Fibroblast of lung (primary cell): Measurements from ENCODE around the gene TCF12. TPM values are rescaled to one million over a fixed set of nuclear protein-coding genes. Genes with fewer than 3 reads are reported as not detected.
"Not testable (repeated sequence)": the region's sequence is repeated elsewhere in the genome, so short reads cannot be mapped to it uniquely, and the experiment has no call there.

Experiments used
- DNase-seq, 2 donors: peaks; one replicate each; pipeline versions ENCODE4 v3.0.0 to v3.0.0-alpha.2; 2010; ENCODE audit warnings: low read depth in 2 of 2
- H2AFZ ChIP-seq: 2 replicates; pipeline ENCODE4 v1.5.1; 2012; ENCODE audit warnings: low read length, control low read depth, inconsistent platforms
- H3K27ac ChIP-seq: 2 replicates; pipeline ENCODE4 v1.5.1; 2011; ENCODE audit warnings: low read length, control low read depth; ENCODE audit not compliant: insufficient read depth
- H3K27me3 ChIP-seq: 2 replicates; pipeline ENCODE4 v1.5.1; 2011; ENCODE audit warnings: mild to moderate bottlenecking, low read length; ENCODE audit not compliant: control insufficient read depth, insufficient read depth
- H3K36me3 ChIP-seq: 2 replicates; pipeline ENCODE4 v1.5.1; 2011; ENCODE audit warnings: low read length; ENCODE audit not compliant: control insufficient read depth, insufficient read depth
- H3K4me1 ChIP-seq: 2 replicates; pipeline ENCODE4 v1.5.1; 2011; ENCODE audit warnings: low read length; ENCODE audit not compliant: control insufficient read depth, insufficient read depth; ENCODE audit errors: extremely low read depth
- H3K4me2 ChIP-seq: 2 replicates; pipeline ENCODE4 v1.5.1; 2011; ENCODE audit warnings: low read length, control low read depth; ENCODE audit not compliant: insufficient read depth; ENCODE audit errors: extremely low read depth
- H3K4me3 ChIP-seq, 4 experiments: fragments of 200-600 bp in 1 of 4; sonication (generic) in 1 of 4; replicated peaks in 1 of 4; 2 replicates each; pipeline ENCODE4 v1.5.1; 2011 to 2016; ENCODE audit warnings: low read length in 4 of 4, low read depth in 3 of 4, mild to moderate bottlenecking in 3 of 4, control low read depth in 2 of 4, inconsistent platforms in 1 of 4, mixed read lengths in 1 of 4; ENCODE audit not compliant: insufficient read depth in 1 of 4; ENCODE audit errors: control extremely low read depth in 1 of 4
- H3K79me2 ChIP-seq: 2 replicates; pipeline ENCODE4 v1.5.1; 2012; ENCODE audit warnings: mild to moderate bottlenecking, low read length, inconsistent platforms; ENCODE audit not compliant: control insufficient read depth, insufficient read depth
- H3K9ac ChIP-seq: 2 replicates; pipeline ENCODE4 v1.5.1; 2011; ENCODE audit warnings: mild to moderate bottlenecking, low read length, control low read depth; ENCODE audit not compliant: insufficient read depth
- H3K9me3 ChIP-seq: 2 replicates; pipeline ENCODE4 v1.5.1; 2012; ENCODE audit warnings: low read depth, low read length; ENCODE audit not compliant: control insufficient read depth, insufficient read depth
- H4K20me1 ChIP-seq: 2 replicates; pipeline ENCODE4 v1.5.1; 2011; ENCODE audit warnings: low read length; ENCODE audit not compliant: control insufficient read depth, insufficient read depth; ENCODE audit errors: extremely low read depth
- EZH2 ChIP-seq: IDR thresholded peaks from 2 replicates; pipeline ENCODE4 v1.5.1; 2012; ENCODE audit warnings: low read length, control low read depth, mild to moderate bottlenecking; ENCODE audit errors: missing control alignments
- polyA plus RNA-seq, 2 donors: library from polyadenylated mRNA; depleted of rRNA in 1 of 2; stranded (reverse) in 1 of 2; unstranded in 1 of 2; fragments of >200 nt; gene quantifications; 2 replicates each; pipeline ENCODE4 v1.2.1, GENCODE V29; 2011 to 2012; ENCODE audit warnings: missing spikeins in 1 of 2
- total RNA-seq: library from RNA; depleted of rRNA; stranded (reverse); fragments of >200 nt; gene quantifications from 2 replicates; pipeline ENCODE4 v1.2.1, GENCODE V29; 2014
- TF ChIP-seq, protein P1 (sequence below), 2 donors: IDR thresholded peaks in 1 of 2; conservative IDR thresholded peaks in 1 of 2; 1 replicate in 1 of 2; 2 replicates in 1 of 2; pipeline ENCODE4 v1.5.1; 2011 to 2012; ENCODE audit warnings: low read length in 2 of 2, control low read depth in 1 of 2, inconsistent platforms in 1 of 2, low read depth in 1 of 2, mild to moderate bottlenecking in 1 of 2

TCF12 gene
- total and polyA plus RNA-seq, 2 donors (not counting 1 experiment from before 2014, with no cell fraction given), result 105 to 232 TPM

DNA sequence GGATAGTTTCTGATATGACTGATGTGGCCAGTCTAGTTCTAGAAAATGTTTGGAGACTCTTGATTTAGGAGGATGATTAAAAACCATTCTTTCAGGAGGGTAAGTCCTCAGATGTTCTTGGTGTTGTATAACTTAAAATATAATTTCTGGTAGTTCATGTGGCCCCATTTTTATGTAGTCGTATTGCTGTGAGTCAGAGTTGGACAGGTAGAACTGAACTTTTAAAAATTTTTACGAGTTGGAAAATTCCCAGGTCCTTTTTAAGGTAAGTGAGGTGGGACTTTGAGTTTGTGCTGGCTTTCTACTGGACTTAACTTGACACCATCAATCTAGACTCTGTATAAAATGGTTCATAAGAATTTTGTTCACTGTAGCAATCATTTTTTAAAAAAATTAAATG, 92.3 kb downstream of the TCF12 start:
- no peaks in the 10 kb centered on the region for H3K4me1 ChIP-seq
- H3K4me3 ChIP-seq, result no peak overlapping the region
- H3K36me3 ChIP-seq, result no peaks in the 10 kb centered on the region
- H2AFZ ChIP-seq, result no peak overlapping the region
- H3K9ac ChIP-seq, result no peak overlapping the region
- TF ChIP-seq, protein P1, sequence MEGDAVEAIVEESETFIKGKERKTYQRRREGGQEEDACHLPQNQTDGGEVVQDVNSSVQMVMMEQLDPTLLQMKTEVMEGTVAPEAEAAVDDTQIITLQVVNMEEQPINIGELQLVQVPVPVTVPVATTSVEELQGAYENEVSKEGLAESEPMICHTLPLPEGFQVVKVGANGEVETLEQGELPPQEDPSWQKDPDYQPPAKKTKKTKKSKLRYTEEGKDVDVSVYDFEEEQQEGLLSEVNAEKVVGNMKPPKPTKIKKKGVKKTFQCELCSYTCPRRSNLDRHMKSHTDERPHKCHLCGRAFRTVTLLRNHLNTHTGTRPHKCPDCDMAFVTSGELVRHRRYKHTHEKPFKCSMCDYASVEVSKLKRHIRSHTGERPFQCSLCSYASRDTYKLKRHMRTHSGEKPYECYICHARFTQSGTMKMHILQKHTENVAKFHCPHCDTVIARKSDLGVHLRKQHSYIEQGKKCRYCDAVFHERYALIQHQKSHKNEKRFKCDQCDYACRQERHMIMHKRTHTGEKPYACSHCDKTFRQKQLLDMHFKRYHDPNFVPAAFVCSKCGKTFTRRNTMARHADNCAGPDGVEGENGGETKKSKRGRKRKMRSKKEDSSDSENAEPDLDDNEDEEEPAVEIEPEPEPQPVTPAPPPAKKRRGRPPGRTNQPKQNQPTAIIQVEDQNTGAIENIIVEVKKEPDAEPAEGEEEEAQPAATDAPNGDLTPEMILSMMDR (conservative IDR thresholded peaks at IDR 0.05 in 1 of 2, IDR thresholded peaks at IDR 0.05 in 1 of 2; ENCODE audit: low read depth in 1 of 2, low read length in 2 of 2), result no peak
- no peak for TF ChIP-seq EZH2
- H3K27ac ChIP-seq, result no peak overlapping the region
- DNase-seq, result no peak
- H3K27me3 ChIP-seq, result no peaks in the 10 kb centered on the region
- H3K9me3 ChIP-seq, result no peaks in the 10 kb centered on the region
- H3K4me2 ChIP-seq, result no peak overlapping the region
- H3K79me2 ChIP-seq, result peaks cover 16% of the 10 kb centered on the region
- no peaks in the 10 kb centered on the region for H4K20me1 ChIP-seq

DNA sequence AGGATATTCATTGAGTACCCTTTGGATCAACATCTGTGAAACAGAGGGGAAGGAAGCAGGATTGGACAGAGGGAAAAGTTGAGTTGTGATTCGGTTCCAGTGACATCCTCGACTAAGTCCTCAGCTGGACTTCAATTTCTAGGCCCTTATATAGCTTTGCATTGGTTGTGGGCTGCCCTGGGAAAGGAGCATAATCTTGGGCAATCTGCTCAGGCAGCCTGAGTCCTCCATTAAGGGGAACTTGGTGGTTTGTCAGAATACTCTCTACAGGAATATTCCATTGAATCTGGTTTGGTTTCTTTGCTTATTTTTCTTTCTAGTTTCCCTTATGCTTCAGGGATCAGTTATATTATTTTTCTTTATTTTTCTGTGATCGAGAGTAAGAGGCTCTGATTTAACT, 94.1 kb downstream of the TCF12 start:
- TF ChIP-seq, protein P1 (conservative IDR thresholded peaks at IDR 0.05 in 1 of 2, IDR thresholded peaks at IDR 0.05 in 1 of 2; ENCODE audit: low read depth in 1 of 2, low read length in 2 of 2), result no peak
- TF ChIP-seq EZH2, result no peak
- Histone ChIP-seq H2AFZ (no peak overlapping the region), H3K79me2 (peaks cover 21% of the 10 kb centered on the region), H3K9me3 (no peaks in the 10 kb centered on the region), H3K36me3 (no peaks in the 10 kb centered on the region), H3K27me3 (no peaks in the 10 kb centered on the region), H3K4me1 (no peaks in the 10 kb centered on the region), H3K4me2 (no peak overlapping the region), H3K27ac (no peak overlapping the region), H3K4me3 (no peak overlapping the region), H4K20me1 (no peaks in the 10 kb centered on the region), H3K9ac (no peak overlapping the region)
- no peak for DNase-seq

DNA sequence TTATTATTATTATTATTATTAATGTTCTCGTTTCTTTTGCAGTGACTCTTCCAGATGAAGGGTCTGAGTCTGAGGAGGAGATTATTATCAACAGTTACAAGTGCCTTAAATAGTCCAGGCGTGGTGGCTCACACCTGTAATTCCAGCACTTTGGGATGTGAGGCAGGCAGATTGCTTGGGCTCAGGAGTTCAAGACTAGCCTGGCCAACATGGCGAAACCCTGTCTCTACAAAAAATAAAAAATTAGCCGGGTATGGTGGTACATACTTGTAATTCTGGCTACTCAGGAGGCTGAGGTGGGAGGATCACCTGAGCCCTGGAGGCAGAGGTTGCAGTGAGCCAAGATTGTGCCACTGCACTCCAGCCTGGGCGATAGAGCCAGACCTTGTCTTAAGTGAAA, 96.5 kb downstream of the TCF12 start:
- not testable (repeated sequence) for H3K27me3 ChIP-seq, H3K4me3 ChIP-seq, H4K20me1 ChIP-seq, H3K4me1 ChIP-seq, H3K27ac ChIP-seq, H3K9ac ChIP-seq, H3K4me2 ChIP-seq, H3K9me3 ChIP-seq, H2AFZ ChIP-seq, DNase-seq, H3K36me3 ChIP-seq
- peaks cover 25% of the 10 kb centered on the region for H3K79me2 ChIP-seq
